Tibial artery (tissue), 4 donors: ENCODE data around the gene TAPT1.

Source experiments
- DNase-seq, 2 donors: peaks; one replicate each; pipeline ENCODE4 v3.0.0-alpha.2; 2019
- H3K27ac ChIP-seq, 2 donors: fragments of 200-600 bp; sonication (generic) in 1 of 2; 1 replicate in 1 of 2; 2 replicates in 1 of 2; pipeline ENCODE4 v1.5.1; 2018 to 2019; ENCODE audit warnings: mild to moderate bottlenecking in 1 of 2
- H3K27me3 ChIP-seq, 2 donors: fragments of 200-600 bp; sonication (generic) in 1 of 2; one replicate each; pipeline versions ENCODE4 v1.5.1 to v1.6.0; 2016 to 2019
- H3K36me3 ChIP-seq, 3 donors: fragments of 200-600 bp; sonication (generic) in 2 of 3; one replicate each; pipeline ENCODE4 v1.5.1; 2016 to 2019; ENCODE audit warnings: mild to moderate bottlenecking in 2 of 3
- H3K4me1 ChIP-seq, 4 donors: fragments of 200-600 bp; sonication (generic) in 2 of 4; 1 replicate in 3 of 4; 2 replicates in 1 of 4; pipeline ENCODE4 v1.5.1; 2016 to 2019
- H3K4me3 ChIP-seq, 2 donors: fragments of 200-600 bp; sonication (generic) in 1 of 2; 1 replicate in 1 of 2; 2 replicates in 1 of 2; pipeline ENCODE4 v1.5.1; 2018 to 2019; ENCODE audit warnings: mild to moderate bottlenecking in 2 of 2
- H3K9me3 ChIP-seq, 3 donors: fragments of 200-600 bp; sonication (generic) in 1 of 3; one replicate each; pipeline ENCODE4 v1.5.1; 2016 to 2019
- CTCF ChIP-seq, 2 experiments: fragments of 200-600 bp in 1 of 2; fragments of 450-650 bp in 1 of 2; IDR thresholded peaks; one replicate each; pipeline ENCODE4 v1.5.1; 2017 to 2019; ENCODE audit warnings: antibody characterized with exemption in 2 of 2, mild to moderate bottlenecking in 1 of 2, moderate library complexity in 1 of 2
- intact Hi-C: fragments of 100-400 bp; cut with DNase I; formaldehyde crosslinking; loops from one replicate; pipeline ENCODE4 v1.15.0; 2023; ENCODE audit warnings: low total_unique reads

TAPT1 gene

GRCh38 chr4:16235209-16235608 is 8.9 kb upstream of the TAPT1 start:
- TF ChIP-seq CTCF (IDR thresholded peaks at IDR 0.05) = no peak
- no peak for DNase-seq

GRCh38 chr4:16233569-16234177 is 7.4 kb upstream of the TAPT1 start:
- no peaks in the 10 kb centered on the region for H3K36me3 ChIP-seq
- no peaks in the 10 kb centered on the region for H3K27me3 ChIP-seq
- H3K4me3 ChIP-seq = no peak overlapping the region
- H3K27ac ChIP-seq = no peak overlapping the region
- H3K9me3 ChIP-seq = no peaks in the 10 kb centered on the region
- intact Hi-C loops = no loop called here
- peaks cover 0 to 31% (median 10%) of the 10 kb centered on the region in 4 donors for H3K4me1 ChIP-seq
- no peak for TF ChIP-seq CTCF (IDR thresholded peaks at IDR 0.05)
- DNase-seq = no peak

More at GRCh38 chr4:16235209-16235608, 8.9 kb upstream of the TAPT1 start:
- Histone ChIP-seq H3K27me3 (no peaks in the 10 kb centered on the region), H3K4me3 (no peak overlapping the region), H3K27ac (no peak overlapping the region), H3K9me3 (no peaks in the 10 kb centered on the region), H3K4me1 (peaks cover 0 to 25% (median 8%) of the 10 kb centered on the region in 4 donors), H3K36me3 (no peaks in the 10 kb centered on the region)
- intact Hi-C loops = no loop called here

GRCh38 chr4:16231570-16232245 is 5.4 kb upstream of the TAPT1 start:
- no peak for TF ChIP-seq CTCF (IDR thresholded peaks at IDR 0.05)
- intact Hi-C loops = no loop called here
- no peak for DNase-seq
- Histone ChIP-seq H3K9me3 (no peaks in the 10 kb centered on the region), H3K27ac (peak overlapping the region in 1 of 2 donors; percentile 54), H3K27me3 (no peaks in the 10 kb centered on the region), H3K4me3 (no peak overlapping the region), H3K36me3 (no peaks in the 10 kb centered on the region), H3K4me1 (peaks cover 0 to 38% (median 17%) of the 10 kb centered on the region in 4 donors)

- H3K4me1 ChIP-seq = peaks cover 0 to 38% (median 17%) of the 10 kb centered on the region in 4 donors
Measured at GRCh38 chr4:16230308-16230707, 4.0 kb upstream of the TAPT1 start.

GRCh38 chr4:16229604-16230003 is 3.3 kb upstream of the TAPT1 start:
- H3K4me1 ChIP-seq = peaks cover 0 to 45% (median 21%) of the 10 kb centered on the region in 4 donors
- no peaks in the 10 kb centered on the region for H3K9me3 ChIP-seq
- no peaks in the 10 kb centered on the region for H3K27me3 ChIP-seq
- TF ChIP-seq CTCF (IDR thresholded peaks at IDR 0.05) = no peak
- intact Hi-C loops = no loop called here
- no peak overlapping the region for H3K4me3 ChIP-seq
- no peaks in the 10 kb centered on the region for H3K36me3 ChIP-seq
- DNase-seq = no peak
- peak overlapping the region in 1 of 2 donors; percentile 54 for H3K27ac ChIP-seq

More at GRCh38 chr4:16230308-16230707, 4.0 kb upstream of the TAPT1 start:
- Histone ChIP-seq H3K27ac (peak overlapping the region; percentile 37 to 54), H3K36me3 (no peaks in the 10 kb centered on the region), H3K4me3 (no peak overlapping the region), H3K27me3 (no peaks in the 10 kb centered on the region), H3K9me3 (no peaks in the 10 kb centered on the region)
- intact Hi-C loops = no loop called here
- DNase-seq = no peak
- TF ChIP-seq CTCF (IDR thresholded peaks at IDR 0.05) = no peak
